ENCODE measurements around the gene SLC35G4. TPM values are rescaled to one million over a fixed set of nuclear protein-coding genes. Genes with fewer than 3 reads are reported as not detected.
"Not testable (repeated sequence)": the region's sequence is repeated elsewhere in the genome, so short reads cannot be mapped to it uniquely, and the experiment has no call there.

SLC35G4 gene
- total RNA-seq = not detected
- 0 reads per million in 2 donors for total RNA-seq

DNA sequence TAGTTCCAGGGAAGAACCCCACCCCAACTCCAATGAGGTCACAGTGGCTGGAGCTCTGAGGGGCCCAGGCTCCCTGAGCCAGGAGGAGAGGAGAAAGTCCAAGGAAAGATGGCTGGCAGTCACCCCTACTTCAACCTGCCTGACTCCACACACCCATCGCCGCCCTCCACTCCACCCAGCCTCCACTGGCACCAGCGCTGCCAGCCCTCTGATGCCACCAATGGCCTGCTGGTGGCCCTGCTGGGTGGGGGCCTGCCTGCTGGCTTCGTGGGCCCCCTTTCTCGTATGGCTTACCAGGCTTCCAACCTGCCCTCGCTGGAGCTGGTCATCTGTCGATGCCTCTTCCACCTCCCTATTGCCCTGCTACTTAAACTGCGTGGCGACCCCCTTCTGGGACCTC lies at the start of gene SLC35G4:
TSS of gene SLC35G4 (plus strand) at position 109 of the 400 bp plus-strand sequence. CDS start at position 109, 0 bp downstream.
- not testable (repeated sequence) for H3K4me1 Mint-ChIP-seq; DNase-seq; H3K27ac Mint-ChIP-seq; ATAC-seq; H3K36me3 Mint-ChIP-seq (ENCODE audit: low read depth); H3K9me3 ChIP-seq (ENCODE audit: control insufficient read depth, low read length, poor library complexity, severe bottlenecking)
- Mint-ChIP-seq H3K4me3 (peak within 1 kb of the TSS; percentile 5), H3K27me3 (peaks cover 17% of the 10 kb centered on the region)

GRCh38 chr18:11561293-11561692 lies 48.1 kb upstream of the SLC35G4 start:
- no peaks in the 10 kb centered on the region for H3K4me1 Mint-ChIP-seq
- no peak overlapping the region for H3K4me3 Mint-ChIP-seq
- no peak overlapping the region for H3K27ac Mint-ChIP-seq
- ATAC-seq (no peak), DNase-seq (no peak)
- peaks cover 35% of the 10 kb centered on the region for H3K27me3 Mint-ChIP-seq
- no peaks in the 10 kb centered on the region for H3K36me3 Mint-ChIP-seq (ENCODE audit: low read depth)
- no peaks in the 10 kb centered on the region for H3K9me3 ChIP-seq (ENCODE audit: control insufficient read depth, low read length, poor library complexity, severe bottlenecking)

DNA sequence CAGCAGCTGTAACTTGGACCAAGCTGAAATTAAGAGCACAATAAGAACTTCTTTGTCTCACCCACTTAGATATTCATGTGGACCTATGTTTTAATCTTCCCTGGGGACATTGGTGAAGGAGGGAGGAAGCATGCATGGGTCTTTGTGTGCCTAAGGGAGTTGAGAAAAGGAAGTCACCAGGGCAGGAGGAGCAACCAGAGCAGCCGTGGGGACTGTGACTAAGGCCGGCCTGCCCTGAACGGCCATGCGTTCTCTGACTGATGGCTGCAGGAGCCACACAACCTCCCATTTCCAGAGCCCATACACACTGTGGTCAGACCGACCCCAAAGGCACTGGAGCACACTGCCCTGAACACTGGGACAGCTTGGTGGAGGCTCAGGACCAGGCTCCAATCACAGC lies 43.7 kb upstream of the SLC35G4 start:
- H3K9me3 ChIP-seq (ENCODE audit: control insufficient read depth, low read length, poor library complexity, severe bottlenecking) = no peaks in the 10 kb centered on the region
- Mint-ChIP-seq H3K36me3 (ENCODE audit: low read depth) (no peaks in the 10 kb centered on the region), H3K4me1 (peaks cover 9% of the 10 kb centered on the region), H3K27me3 (peaks cover 34% of the 10 kb centered on the region), H3K27ac (no peak overlapping the region), H3K4me3 (no peak overlapping the region)
- no peak for ATAC-seq
- no peak for DNase-seq

DNA sequence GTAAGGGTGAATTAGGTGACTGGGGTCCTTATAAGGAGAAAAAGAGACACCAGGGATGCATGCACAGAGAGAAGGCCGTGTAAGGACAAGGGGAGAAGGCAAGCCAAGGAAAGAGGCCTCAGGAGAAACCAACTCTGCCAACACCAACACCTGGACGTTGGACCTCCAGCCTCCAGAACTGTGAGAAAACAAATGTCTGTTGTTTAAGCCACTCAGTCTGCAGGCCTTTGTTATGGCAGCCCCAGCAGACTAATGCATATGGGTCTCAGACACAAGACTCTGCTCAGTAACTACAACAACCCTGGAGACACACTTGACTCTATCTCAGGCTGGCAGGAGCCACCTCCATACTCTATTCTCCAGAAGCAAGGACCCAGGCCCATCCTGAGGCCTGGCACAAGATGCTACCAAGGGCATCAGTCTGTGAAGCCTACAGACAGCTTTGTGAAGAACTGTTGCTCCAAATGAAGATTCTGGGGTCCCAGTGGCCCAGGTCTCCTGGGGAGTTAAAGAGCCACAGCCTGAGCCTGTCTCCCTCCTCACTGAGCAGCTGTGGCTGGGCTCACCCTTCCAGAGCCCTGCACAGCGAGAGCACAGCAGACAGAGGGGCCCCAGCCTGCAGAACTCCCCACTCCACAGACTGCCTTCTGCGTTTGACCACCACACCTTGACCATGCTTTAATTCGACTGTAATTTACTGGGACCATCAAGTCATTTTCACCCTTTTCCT lies 43.0 kb upstream of the SLC35G4 start:
- no peak overlapping the region for H3K4me3 Mint-ChIP-seq
- H3K36me3 Mint-ChIP-seq (ENCODE audit: low read depth) = no peaks in the 10 kb centered on the region
- ATAC-seq = no peak

GRCh38 chr18:11567396-11567795 lies 42.0 kb upstream of the SLC35G4 start:
- H3K9me3 ChIP-seq (ENCODE audit: control insufficient read depth, low read length, poor library complexity, severe bottlenecking) = no peaks in the 10 kb centered on the region
- Mint-ChIP-seq H3K27ac (no peak overlapping the region), H3K27me3 (peaks cover 34% of the 10 kb centered on the region), H3K4me1 (peaks cover 16% of the 10 kb centered on the region), H3K4me3 (no peak overlapping the region), H3K36me3 (ENCODE audit: low read depth) (no peaks in the 10 kb centered on the region)
- ATAC-seq (no peak), DNase-seq (no peak)

More for the DNA sequence above, 43.0 kb upstream of the SLC35G4 start:
- no peaks in the 10 kb centered on the region for H3K9me3 ChIP-seq (ENCODE audit: control insufficient read depth, low read length, poor library complexity, severe bottlenecking)
- no peak overlapping the region for H3K27ac Mint-ChIP-seq
- H3K27me3 Mint-ChIP-seq = peaks cover 34% of the 10 kb centered on the region
- peaks cover 12% of the 10 kb centered on the region for H3K4me1 Mint-ChIP-seq
- DNase-seq = no peak

- peaks cover 33% of the 10 kb centered on the region for H3K27me3 Mint-ChIP-seq
- H3K4me3 Mint-ChIP-seq = no peak overlapping the region
- H3K9me3 ChIP-seq (ENCODE audit: control insufficient read depth, low read length, poor library complexity, severe bottlenecking) = no peaks in the 10 kb centered on the region
- no peaks in the 10 kb centered on the region for H3K36me3 Mint-ChIP-seq (ENCODE audit: low read depth)
- no peak overlapping the region for H3K27ac Mint-ChIP-seq
- no peak for ATAC-seq
- no peak for DNase-seq
- peaks cover 26% of the 10 kb centered on the region for H3K4me1 Mint-ChIP-seq
These were observed 39.3 kb upstream of the SLC35G4 start for GRCh38 chr18:11570073-11570588.

GRCh38 chr18:11570769-11571412 lies 38.5 kb upstream of the SLC35G4 start:
- no peak for DNase-seq
- Mint-ChIP-seq H3K27ac (no peak overlapping the region), H3K4me1 (peaks cover 26% of the 10 kb centered on the region), H3K27me3 (peaks cover 29% of the 10 kb centered on the region), H3K4me3 (no peak overlapping the region), H3K36me3 (ENCODE audit: low read depth) (no peaks in the 10 kb centered on the region)
- H3K9me3 ChIP-seq (ENCODE audit: control insufficient read depth, low read length, poor library complexity, severe bottlenecking) = no peaks in the 10 kb centered on the region
- no peak for ATAC-seq

DNA sequence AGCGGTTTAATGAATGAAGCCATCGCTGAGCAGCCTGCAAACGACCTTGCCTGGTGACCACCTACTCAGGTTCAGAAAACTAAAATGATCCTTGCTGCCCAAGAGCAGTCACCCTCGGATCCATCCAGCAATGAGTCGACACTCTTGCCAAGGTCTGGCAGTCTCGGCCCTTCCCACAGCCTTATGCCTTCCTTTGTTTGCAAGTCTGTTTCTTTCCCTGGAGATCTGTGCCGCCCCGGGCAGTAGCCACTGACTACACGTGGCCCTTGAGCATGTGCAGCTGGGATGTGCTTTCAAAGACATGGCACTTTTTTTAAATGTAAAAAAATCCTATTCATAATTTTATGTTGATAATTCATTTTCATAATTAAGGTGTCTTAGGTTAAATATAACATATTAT lies 37.2 kb upstream of the SLC35G4 start:
- ATAC-seq (no peak), DNase-seq (no peak)
- Mint-ChIP-seq H3K36me3 (ENCODE audit: low read depth) (no peaks in the 10 kb centered on the region), H3K4me1 (peaks cover 31% of the 10 kb centered on the region), H3K27me3 (peaks cover 19% of the 10 kb centered on the region), H3K27ac (no peak overlapping the region), H3K4me3 (no peak overlapping the region)
- H3K9me3 ChIP-seq (ENCODE audit: control insufficient read depth, low read length, poor library complexity, severe bottlenecking) = no peaks in the 10 kb centered on the region

GRCh38 chr18:11574545-11574944 lies 34.9 kb upstream of the SLC35G4 start:
- ATAC-seq (no peak), DNase-seq (no peak)
- H3K27me3 Mint-ChIP-seq = peaks cover 6% of the 10 kb centered on the region
- H3K9me3 ChIP-seq (ENCODE audit: control insufficient read depth, low read length, poor library complexity, severe bottlenecking) = no peaks in the 10 kb centered on the region
- H3K4me1 Mint-ChIP-seq = peaks cover 42% of the 10 kb centered on the region
- H3K36me3 Mint-ChIP-seq (ENCODE audit: low read depth) = no peaks in the 10 kb centered on the region
- no peak overlapping the region for H3K27ac Mint-ChIP-seq
- no peak overlapping the region for H3K4me3 Mint-ChIP-seq

DNA sequence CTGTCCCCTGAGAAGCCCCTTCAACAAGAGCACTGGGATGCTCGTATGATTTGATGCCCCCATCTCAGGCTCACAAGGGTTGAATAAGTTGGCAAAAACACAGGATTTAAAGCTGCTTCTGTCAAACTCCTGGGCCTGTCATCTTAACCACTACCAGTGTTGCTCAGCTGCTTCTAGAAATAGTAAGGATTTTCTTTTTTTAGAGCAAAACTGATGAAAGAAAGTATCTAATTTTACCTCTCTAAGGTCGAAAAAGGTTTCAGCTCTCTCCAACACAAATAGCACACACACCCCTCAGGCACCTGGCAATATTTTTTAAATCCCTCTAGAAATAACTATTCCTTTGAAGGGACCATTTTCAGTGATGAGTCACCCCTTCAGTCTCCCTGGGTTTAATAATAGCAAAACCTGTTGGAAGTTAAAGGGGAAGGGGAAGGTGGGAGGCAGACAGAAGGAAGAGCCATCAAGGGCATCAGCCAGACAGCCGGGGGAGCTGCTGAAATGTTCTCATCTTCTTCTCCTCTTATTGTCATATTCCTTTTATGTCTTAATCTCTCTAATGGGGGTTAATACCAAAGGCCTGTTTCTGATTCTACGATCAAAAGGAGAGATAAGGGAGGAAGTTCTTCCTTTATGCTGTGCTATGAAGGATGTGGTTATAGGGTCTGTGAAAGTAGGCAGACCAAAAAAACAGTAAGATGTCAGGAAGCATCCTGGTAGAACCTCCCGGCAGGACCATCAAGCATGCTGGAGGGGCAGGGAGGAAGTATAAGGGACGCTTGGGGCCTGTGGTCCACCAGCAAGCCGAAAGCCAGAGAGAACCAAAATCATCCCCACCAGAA lies 31.9 kb upstream of the SLC35G4 start:
- no peaks in the 10 kb centered on the region for H3K9me3 ChIP-seq (ENCODE audit: control insufficient read depth, low read length, poor library complexity, severe bottlenecking)
- Mint-ChIP-seq H3K4me3 (peak overlapping the region; percentile 67), H3K27me3 (peaks cover 6% of the 10 kb centered on the region), H3K36me3 (ENCODE audit: low read depth) (no peaks in the 10 kb centered on the region), H3K27ac (peak overlapping the region; percentile 47), H3K4me1 (peaks cover 38% of the 10 kb centered on the region)
- no peak for DNase-seq
- ATAC-seq = no peak

- Mint-ChIP-seq H3K4me1 (peaks cover 32% of the 10 kb centered on the region), H3K36me3 (ENCODE audit: low read depth) (no peaks in the 10 kb centered on the region), H3K4me3 (no peak overlapping the region), H3K27me3 (no peaks in the 10 kb centered on the region), H3K27ac (no peak overlapping the region)
- H3K9me3 ChIP-seq (ENCODE audit: control insufficient read depth, low read length, poor library complexity, severe bottlenecking) = no peaks in the 10 kb centered on the region
- DNase-seq (no peak), ATAC-seq (no peak)
These were observed 30.6 kb upstream of the SLC35G4 start for GRCh38 chr18:11578799-11579198.

DNA sequence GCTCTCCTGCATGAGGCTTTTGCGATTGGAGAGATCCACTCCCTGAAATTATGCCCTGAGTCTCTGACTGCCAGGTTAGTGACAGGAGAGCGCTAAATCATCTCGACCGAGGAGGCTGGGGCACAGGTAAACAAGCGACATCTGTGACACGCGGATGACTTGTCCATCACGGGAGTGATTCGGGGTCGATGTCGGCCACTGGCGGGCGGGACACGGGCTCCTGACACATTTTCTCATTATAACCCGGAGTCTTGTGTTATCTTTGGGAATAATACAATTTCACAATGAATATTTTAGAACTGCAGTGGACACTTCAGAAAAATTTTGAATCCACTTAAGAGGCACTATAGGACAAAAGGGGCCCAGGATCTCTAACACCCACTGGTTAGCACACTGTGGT lies 29.5 kb upstream of the SLC35G4 start:
- no peaks in the 10 kb centered on the region for H3K9me3 ChIP-seq (ENCODE audit: control insufficient read depth, low read length, poor library complexity, severe bottlenecking)
- no peak overlapping the region for H3K27ac Mint-ChIP-seq
- H3K27me3 Mint-ChIP-seq = no peaks in the 10 kb centered on the region
- H3K4me3 Mint-ChIP-seq = no peak overlapping the region
- no peaks in the 10 kb centered on the region for H3K36me3 Mint-ChIP-seq (ENCODE audit: low read depth)
- H3K4me1 Mint-ChIP-seq = peaks cover 27% of the 10 kb centered on the region
- ATAC-seq = no peak
- DNase-seq = no peak

DNA sequence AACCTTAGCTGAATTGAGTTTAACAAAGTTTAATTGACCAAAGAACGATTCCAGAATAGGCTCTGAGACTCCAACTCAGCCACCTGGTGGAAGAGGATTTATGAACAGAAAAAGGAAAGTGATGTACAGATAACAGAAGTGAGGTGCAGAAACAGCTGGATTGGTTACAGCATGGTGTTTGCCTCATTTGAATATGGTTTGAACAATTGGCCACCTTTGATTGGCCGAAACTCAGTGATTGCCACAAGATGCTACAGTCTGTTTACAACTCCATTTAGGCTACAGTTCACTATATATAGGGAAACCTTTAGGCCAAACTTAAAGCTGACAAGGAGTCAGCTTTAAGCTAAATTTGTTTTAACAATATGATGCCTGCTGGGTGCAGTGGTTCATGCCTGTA lies 28.1 kb upstream of the SLC35G4 start:
- Mint-ChIP-seq H3K36me3 (ENCODE audit: low read depth) (no peaks in the 10 kb centered on the region), H3K27me3 (no peaks in the 10 kb centered on the region), H3K4me1 (peaks cover 27% of the 10 kb centered on the region), H3K4me3 (no peak overlapping the region), H3K27ac (no peak overlapping the region)
- DNase-seq (no peak), ATAC-seq (no peak)
- no peaks in the 10 kb centered on the region for H3K9me3 ChIP-seq (ENCODE audit: control insufficient read depth, low read length, poor library complexity, severe bottlenecking)
